HepG2 (cell line): Measurements from ENCODE around the gene GTF2B. TPM values are rescaled to one million over a fixed set of nuclear protein-coding genes. Genes with fewer than 3 reads are reported as not detected.

Experiments
- AGO2 ChIP-seq: fragments of 200-400 bp; formaldehyde crosslinking; optimal IDR thresholded peaks from 2 replicates; pipeline ENCODE3; 2017; ENCODE audit warnings: mild to moderate bottlenecking, low read depth, low read length, moderate library complexity
- AHR ChIP-seq: IDR thresholded peaks from 2 replicates; pipeline ENCODE4 v1.6.1; 2018; ENCODE audit warnings: missing genetic modification reagents, missing compliant biosample characterization
- HINFP ChIP-seq: sonication (generic); formaldehyde crosslinking; IDR thresholded peaks from 2 replicates; pipeline ENCODE4 v1.4.0; 2020; ENCODE audit warnings: low read depth, mild to moderate bottlenecking, missing genetic modification reagents
- HMGXB3 ChIP-seq: sonication (generic); formaldehyde crosslinking; IDR thresholded peaks from 2 replicates; pipeline ENCODE4 v1.4.0; 2020; ENCODE audit warnings: missing genetic modification reagents, borderline replicate concordance
- HNRNPK ChIP-seq: fragments of 200-400 bp; formaldehyde crosslinking; IDR thresholded peaks from 2 replicates; pipeline ENCODE4 v1.6.1; 2018; ENCODE audit warnings: low read length, low read depth, moderate library complexity, mild to moderate bottlenecking; ENCODE audit not compliant: poor library complexity, severe bottlenecking
- HNRNPL ChIP-seq: fragments of 200-400 bp; formaldehyde crosslinking; IDR thresholded peaks from 2 replicates; pipeline ENCODE4 v1.6.1; 2017; ENCODE audit warnings: mild to moderate bottlenecking, low read depth, low read length
- KMT2B ChIP-seq: IDR thresholded peaks from 2 replicates; pipeline ENCODE4 v1.6.1; 2016; ENCODE audit warnings: missing genetic modification reagents, missing compliant biosample characterization
- MED13 ChIP-seq: sonication (generic); formaldehyde crosslinking; IDR thresholded peaks from 2 replicates; pipeline ENCODE4 v1.5.0; 2020; ENCODE audit warnings: missing genetic modification reagents
- MIER2 ChIP-seq: IDR thresholded peaks from 2 replicates; pipeline ENCODE4 v1.6.1; 2016; ENCODE audit warnings: missing biosample characterization, missing genetic modification reagents
- MIXL1 ChIP-seq: IDR thresholded peaks from 2 replicates; pipeline ENCODE4 v1.6.1; 2016
- NR1H2 ChIP-seq: sonication (generic); formaldehyde crosslinking; IDR thresholded peaks from 2 replicates; pipeline ENCODE4 v1.8.1; 2022; ENCODE audit warnings: low read depth, missing genetic modification reagents, borderline replicate concordance
- NR2F1 ChIP-seq, 2 experiments: fragments of 450-650 bp in 1 of 2; formaldehyde crosslinking in 1 of 2; IDR thresholded peaks; 2 replicates each; pipeline versions ENCODE4 v1.5.0 to v1.6.1; 2016 to 2020; ENCODE audit warnings: mild to moderate bottlenecking in 1 of 2, missing compliant biosample characterization in 1 of 2, missing genetic modification reagents in 1 of 2, moderate library complexity in 1 of 2
- SIN3B ChIP-seq: fragments of 150-350 bp; IDR thresholded peaks from 2 replicates; pipeline ENCODE4 v1.6.1; 2014; ENCODE audit warnings: low read length
- TRAFD1 ChIP-seq: sonication (generic); formaldehyde crosslinking; IDR thresholded peaks from 2 replicates; pipeline ENCODE4 v1.5.1; 2020; ENCODE audit warnings: missing genetic modification reagents, mild to moderate bottlenecking, borderline replicate concordance
- TRIM24 ChIP-seq: sonication (generic); formaldehyde crosslinking; IDR thresholded peaks from 2 replicates; pipeline ENCODE4 v1.8.0; 2022; ENCODE audit warnings: mild to moderate bottlenecking, missing genetic modification reagents
- ZFP62 ChIP-seq: sonication (generic); formaldehyde crosslinking; IDR thresholded peaks from 2 replicates; pipeline ENCODE4 v1.4.0; 2020; ENCODE audit warnings: missing genetic modification reagents
- ZNF17 ChIP-seq: sonication (generic); formaldehyde crosslinking; IDR thresholded peaks from 2 replicates; pipeline ENCODE4 v1.5.0; 2020; ENCODE audit warnings: mild to moderate bottlenecking, missing genetic modification reagents
- ZNF331 ChIP-seq: sonication (generic); formaldehyde crosslinking; IDR thresholded peaks from 2 replicates; pipeline ENCODE4 v1.4.0; 2020; ENCODE audit warnings: missing genetic modification reagents
- ZNF430 ChIP-seq: sonication (generic); formaldehyde crosslinking; IDR thresholded peaks from 2 replicates; pipeline ENCODE4 v1.9.0; 2021; ENCODE audit warnings: mild to moderate bottlenecking, missing genetic modification reagents
- ZNF615 ChIP-seq: sonication (generic); formaldehyde crosslinking; IDR thresholded peaks from 2 replicates; pipeline ENCODE4 v1.5.0; 2020; ENCODE audit warnings: mild to moderate bottlenecking, missing genetic modification reagents, borderline replicate concordance
- ZNF619 ChIP-seq: sonication (generic); formaldehyde crosslinking; IDR thresholded peaks from 2 replicates; pipeline ENCODE4 v1.4.0; 2020; ENCODE audit warnings: mild to moderate bottlenecking, missing genetic modification reagents
- ZNF709 ChIP-seq: sonication (generic); formaldehyde crosslinking; IDR thresholded peaks from 2 replicates; pipeline ENCODE4 v1.5.0; 2020; ENCODE audit warnings: mild to moderate bottlenecking, missing genetic modification reagents
- ZNF83 ChIP-seq: sonication (generic); formaldehyde crosslinking; IDR thresholded peaks from 2 replicates; pipeline ENCODE4 v1.4.0; 2020; ENCODE audit warnings: missing genetic modification reagents, mild to moderate bottlenecking, borderline replicate concordance
- polyA plus RNA-seq, 8 experiments: library from polyadenylated mRNA; depleted of rRNA in 3 of 8; stranded (reverse) in 7 of 8; unstranded in 1 of 8; fragments of >200 nt; fragmentation: Illumina TruSeq in 4 of 8; extraction: Trizol in 4 of 8; gene quantifications; 2 replicates each; pipeline versions ENCODE4 v1.2.1 to v1.2.3, GENCODE V29; 2011 to 2016; ENCODE audit warnings: low read depth in 4 of 8, missing spikeins in 1 of 8, mixed read lengths in 1 of 8; ENCODE audit not compliant: insufficient read depth in 1 of 8
- total RNA-seq, 5 experiments: library from RNA; depleted of rRNA; stranded (reverse); fragments of >200 nt; fragmentation: Illumina TruSeq; extraction: Trizol; gene quantifications; 2 replicates each; pipeline ENCODE4 v1.2.3, GENCODE V29; 2016; ENCODE audit warnings: low read depth in 1 of 5

GTF2B gene
- total and polyA plus RNA-seq, 2 of the 13 experiments (the other 11 are each of a cell fraction or from before 2014, with no cell fraction given): 31.5 to 43.4 TPM

- TF ChIP-seq HINFP (CRISPR knock-in tag) (no peak), ZNF331 (CRISPR knock-in tag) (peak; percentile 93), ZNF709 (CRISPR knock-in tag) (0 out of 2 replicates have a peak, but pooled peaks have one; percentile 59), HMGXB3 (CRISPR knock-in tag) (peak; percentile 94), ZNF17 (CRISPR knock-in tag) (no peak), TRAFD1 (CRISPR knock-in tag) (no peak), AHR (CRISPR knock-in tag) (peak; percentile 66; the same call in 1 of the 2 replicates), NR2F1 (CRISPR knock-in tag; IDR thresholded peaks at IDR 0.05) (no peak), ZFP62 (CRISPR knock-in tag) (no peak), HNRNPK (no peak), TRIM24 (CRISPR knock-in tag) (no peak), HNRNPL (no peak), ZNF619 (CRISPR knock-in tag) (no peak), MIER2 (CRISPR knock-in tag) (peak; percentile 53; the same call in 1 of the 2 replicates), MIXL1 (no peak; the same call in 1 of the 2 replicates), KMT2B (CRISPR knock-in tag) (peak; percentile 96), NR1H2 (no peak; the same call in 1 of the 2 replicates), ZNF83 (CRISPR knock-in tag) (no peak), MED13 (CRISPR knock-in tag) (no peak), SIN3B (peak; percentile 51; the same call in 1 of the 2 replicates), ZNF615 (CRISPR knock-in tag) (peak; percentile 43; the same call in 1 of the 2 replicates), AGO2 (peak; percentile 69), ZNF430 (no peak)
Measured at GRCh38 chr1:88891318-88891950, at the start of gene GTF2B (continued).
